Measurements from ENCODE around the gene MACROH2A2.
"Not testable (repeated sequence)": the region's sequence is repeated elsewhere in the genome, so short reads cannot be mapped to it uniquely, and the experiment has no call there.

MACROH2A2 gene

GRCh38 chr10:70155255-70155838 is 102.7 kb downstream of the MACROH2A2 start:
- DNase-seq = no peak
- no peak overlapping the region for H3K27ac ChIP-seq
- no peaks in the 10 kb centered on the region for H3K9me3 ChIP-seq
- H3K36me3 ChIP-seq = peaks cover 62 to 87% (median 80%) of the 10 kb centered on the region in 3 donors
- TF ChIP-seq, protein P1, sequence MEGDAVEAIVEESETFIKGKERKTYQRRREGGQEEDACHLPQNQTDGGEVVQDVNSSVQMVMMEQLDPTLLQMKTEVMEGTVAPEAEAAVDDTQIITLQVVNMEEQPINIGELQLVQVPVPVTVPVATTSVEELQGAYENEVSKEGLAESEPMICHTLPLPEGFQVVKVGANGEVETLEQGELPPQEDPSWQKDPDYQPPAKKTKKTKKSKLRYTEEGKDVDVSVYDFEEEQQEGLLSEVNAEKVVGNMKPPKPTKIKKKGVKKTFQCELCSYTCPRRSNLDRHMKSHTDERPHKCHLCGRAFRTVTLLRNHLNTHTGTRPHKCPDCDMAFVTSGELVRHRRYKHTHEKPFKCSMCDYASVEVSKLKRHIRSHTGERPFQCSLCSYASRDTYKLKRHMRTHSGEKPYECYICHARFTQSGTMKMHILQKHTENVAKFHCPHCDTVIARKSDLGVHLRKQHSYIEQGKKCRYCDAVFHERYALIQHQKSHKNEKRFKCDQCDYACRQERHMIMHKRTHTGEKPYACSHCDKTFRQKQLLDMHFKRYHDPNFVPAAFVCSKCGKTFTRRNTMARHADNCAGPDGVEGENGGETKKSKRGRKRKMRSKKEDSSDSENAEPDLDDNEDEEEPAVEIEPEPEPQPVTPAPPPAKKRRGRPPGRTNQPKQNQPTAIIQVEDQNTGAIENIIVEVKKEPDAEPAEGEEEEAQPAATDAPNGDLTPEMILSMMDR (IDR thresholded peaks at IDR 0.05) = no peak
- H3K4me1 ChIP-seq = peaks cover 0 to 3% (median 0%) of the 10 kb centered on the region in 4 donors
- intact Hi-C loops (cut with DNase I; ENCODE audit: low total_unique reads) = no loop called here
- H3K4me3 ChIP-seq = no peak overlapping the region
- H3K27me3 ChIP-seq = no peaks in the 10 kb centered on the region

DNA sequence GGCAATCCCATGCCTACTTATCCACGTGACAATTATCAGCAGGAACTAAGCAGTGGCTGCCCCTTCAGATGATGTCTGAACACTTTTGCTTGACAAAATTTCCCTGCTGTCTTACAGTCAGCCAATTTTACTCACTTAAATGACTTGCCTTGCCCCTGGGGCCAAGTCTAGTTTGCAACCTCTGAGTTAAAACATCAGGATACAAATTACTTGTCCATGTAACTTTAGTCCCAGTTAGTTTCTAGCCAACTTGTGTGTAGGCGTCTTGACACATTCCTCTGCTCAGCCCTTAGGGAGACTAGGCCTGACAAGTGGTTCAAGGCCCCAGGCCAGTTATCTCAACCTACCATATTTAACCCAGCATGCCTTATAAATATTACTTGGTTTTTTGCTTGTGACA is 105.5 kb downstream of the MACROH2A2 start:
- intact Hi-C loops (cut with DNase I; ENCODE audit: low total_unique reads) = no loop called here
- no peak for DNase-seq
- Histone ChIP-seq H3K4me3 (no peak overlapping the region), H3K36me3 (peaks cover 49 to 74% (median 66%) of the 10 kb centered on the region in 3 donors), H3K9me3 (no peaks in the 10 kb centered on the region), H3K4me1 (peaks cover 0 to 24% (median 11%) of the 10 kb centered on the region in 4 donors), H3K27ac (no peak overlapping the region), H3K27me3 (no peaks in the 10 kb centered on the region)
- TF ChIP-seq, protein P1 (IDR thresholded peaks at IDR 0.05) = no peak

GRCh38 chr10:70159366-70159765 is 106.7 kb downstream of the MACROH2A2 start:
- peaks cover 36 to 61% (median 57%) of the 10 kb centered on the region in 3 donors for H3K36me3 ChIP-seq
- H3K27me3 ChIP-seq; intact Hi-C loops (cut with DNase I; ENCODE audit: low total_unique reads); H3K27ac ChIP-seq; H3K4me3 ChIP-seq; H3K9me3 ChIP-seq; DNase-seq: not testable (repeated sequence)
- H3K4me1 ChIP-seq = peaks cover 3 to 37% (median 17%) of the 10 kb centered on the region in 4 donors

DNA sequence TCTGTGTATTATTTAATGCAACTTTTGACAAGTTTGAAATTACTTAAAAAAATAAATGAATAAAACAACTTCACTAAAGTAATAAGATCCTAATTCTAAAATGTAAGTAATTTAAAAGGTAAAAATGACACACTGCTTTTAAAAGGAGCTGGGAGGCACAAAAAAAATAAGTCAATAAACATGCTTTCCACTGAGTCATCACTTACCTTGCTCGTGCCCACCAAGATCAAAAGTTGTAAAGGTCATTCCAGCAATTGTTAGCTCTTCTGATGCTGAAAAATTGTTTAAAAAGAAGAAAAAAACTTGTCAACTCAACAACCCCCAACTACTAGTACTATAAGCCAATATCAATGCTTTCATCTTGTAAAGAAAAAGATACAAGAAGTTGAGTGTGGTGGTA is 108.2 kb downstream of the MACROH2A2 start:
- intact Hi-C loops (cut with DNase I; ENCODE audit: low total_unique reads) = no loop called here
- Histone ChIP-seq H3K27me3 (no peaks in the 10 kb centered on the region), H3K27ac (no peak overlapping the region), H3K9me3 (no peaks in the 10 kb centered on the region), H3K4me3 (no peak overlapping the region), H3K36me3 (peaks cover 24 to 47% (median 43%) of the 10 kb centered on the region in 3 donors), H3K4me1 (peaks cover 3 to 46% (median 20%) of the 10 kb centered on the region in 4 donors)
- DNase-seq = no peak
- TF ChIP-seq, protein P1 (IDR thresholded peaks at IDR 0.05) = no peak

Measured in tibial artery (tissue), 4 donors.